ENCODE results near the gene PSAPL1.

DNA sequence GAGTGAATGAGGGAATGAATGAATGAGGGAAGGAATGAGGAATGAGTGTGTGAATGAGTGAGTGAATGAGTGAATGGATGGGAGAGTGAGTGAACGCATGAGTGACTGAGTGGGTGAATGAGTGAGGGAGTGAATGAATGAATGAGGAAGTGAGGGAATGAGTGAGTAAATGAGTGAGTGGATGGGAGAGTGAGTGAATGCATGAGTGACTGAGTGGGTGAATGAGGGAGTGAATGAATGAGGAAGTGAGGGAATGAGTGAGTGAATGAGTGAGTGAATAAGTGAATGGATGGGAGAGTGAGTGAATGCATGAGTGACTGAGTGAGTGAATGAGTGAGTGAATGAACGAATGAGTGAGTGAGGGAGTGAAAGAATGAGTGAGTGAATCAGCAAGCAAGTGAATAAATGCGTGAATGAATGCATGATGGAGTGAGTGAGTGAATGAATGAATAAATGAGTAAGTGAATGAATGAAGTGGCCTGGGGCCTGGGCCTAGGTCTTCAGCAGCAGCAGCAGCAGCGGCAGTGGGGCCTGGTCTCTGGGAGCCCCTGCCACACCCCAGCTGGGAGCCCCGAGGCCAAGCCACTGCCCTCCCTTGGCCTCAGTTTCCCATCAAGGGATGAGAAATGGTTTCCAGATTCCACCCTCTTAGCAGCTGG, 16.2 kb upstream of the PSAPL1 start:
- TF ChIP-seq EZH2 (IDR thresholded peaks at IDR 0.05; ENCODE audit: insufficient read depth, poor library complexity, severe bottlenecking), result no peak
- TF ChIP-seq EZH2phosphoT487 (IDR thresholded peaks at IDR 0.05; ENCODE audit: insufficient read depth, low read depth), result no peak
